ENCODE data around the gene CPSF4.

Gene CPSF4

GRCh38 chr7:99457050-99457649 is 18.4 kb downstream of the CPSF4 start:
- Histone ChIP-seq H3K4me1 (ENCODE audit: low read depth, poor library complexity, severe bottlenecking) (no peaks in the 10 kb centered on the region), H3K4me3 (IDR thresholded peaks at IDR 0.05; ENCODE audit: insufficient read depth, low read depth, low read length) (no peak overlapping the region), H3K27me3 (ENCODE audit: insufficient read depth, low read depth) (no peaks in the 10 kb centered on the region), H3K36me3 (ENCODE audit: insufficient read depth) (peaks cover 3% of the 10 kb centered on the region; the same call in 1 of the 2 replicates), H3K4me2 (no peak overlapping the region), H2AFZ (ENCODE audit: low read depth) (no peak overlapping the region), H3K9ac (no peak overlapping the region), H3K79me2 (ENCODE audit: insufficient read depth, low read depth) (peaks cover 39% of the 10 kb centered on the region), H4K20me1 (ENCODE audit: insufficient read depth) (peaks cover 16% of the 10 kb centered on the region; the same call in 1 of the 2 replicates), H3K27ac (no peak overlapping the region)
- TF ChIP-seq CTCF (conservative IDR thresholded peaks at IDR 0.05; ENCODE audit: low read depth, low read length): no peak

- H3K9ac ChIP-seq: no peak overlapping the region
- peaks cover 46% of the 10 kb centered on the region for H3K79me2 ChIP-seq (ENCODE audit: insufficient read depth, low read depth)
- no peaks in the 10 kb centered on the region for H3K4me1 ChIP-seq (ENCODE audit: low read depth, poor library complexity, severe bottlenecking)
- no peak overlapping the region for H2AFZ ChIP-seq (ENCODE audit: low read depth)
- H3K4me2 ChIP-seq: no peak overlapping the region
- H3K27ac ChIP-seq: no peak overlapping the region
- H4K20me1 ChIP-seq (ENCODE audit: insufficient read depth): peaks cover 16% of the 10 kb centered on the region; the same call in 1 of the 2 replicates
- H3K27me3 ChIP-seq (ENCODE audit: insufficient read depth, low read depth): no peaks in the 10 kb centered on the region
- no peak overlapping the region for H3K4me3 ChIP-seq (IDR thresholded peaks at IDR 0.05; ENCODE audit: insufficient read depth, low read depth, low read length)
- H3K36me3 ChIP-seq (ENCODE audit: insufficient read depth): peaks cover 3% of the 10 kb centered on the region; the same call in 1 of the 2 replicates
- TF ChIP-seq CTCF (conservative IDR thresholded peaks at IDR 0.05; ENCODE audit: low read depth, low read length): no peak
Observed at GRCh38 chr7:99457650-99458493, 19.1 kb downstream of the CPSF4 start.

GRCh38 chr7:99459087-99459486 is 20.3 kb downstream of the CPSF4 start:
- no peaks in the 10 kb centered on the region for H3K27me3 ChIP-seq (ENCODE audit: insufficient read depth, low read depth)
- no peak overlapping the region for H3K9ac ChIP-seq
- H2AFZ ChIP-seq (ENCODE audit: low read depth): no peak overlapping the region
- peak; percentile 68 for TF ChIP-seq CTCF (conservative IDR thresholded peaks at IDR 0.05; ENCODE audit: low read depth, low read length)
- peaks cover 16% of the 10 kb centered on the region; the same call in 1 of the 2 replicates for H4K20me1 ChIP-seq (ENCODE audit: insufficient read depth)
- H3K4me2 ChIP-seq: no peak overlapping the region
- peaks cover 4% of the 10 kb centered on the region for H3K4me1 ChIP-seq (ENCODE audit: low read depth, poor library complexity, severe bottlenecking)
- H3K79me2 ChIP-seq (ENCODE audit: insufficient read depth, low read depth): peaks cover 58% of the 10 kb centered on the region
- H3K36me3 ChIP-seq (ENCODE audit: insufficient read depth): peaks cover 3% of the 10 kb centered on the region; the same call in 1 of the 2 replicates
- no peak overlapping the region; the same call in 1 of the 2 replicates for H3K27ac ChIP-seq
- H3K4me3 ChIP-seq (IDR thresholded peaks at IDR 0.05; ENCODE audit: insufficient read depth, low read depth, low read length): no peak overlapping the region

DNA sequence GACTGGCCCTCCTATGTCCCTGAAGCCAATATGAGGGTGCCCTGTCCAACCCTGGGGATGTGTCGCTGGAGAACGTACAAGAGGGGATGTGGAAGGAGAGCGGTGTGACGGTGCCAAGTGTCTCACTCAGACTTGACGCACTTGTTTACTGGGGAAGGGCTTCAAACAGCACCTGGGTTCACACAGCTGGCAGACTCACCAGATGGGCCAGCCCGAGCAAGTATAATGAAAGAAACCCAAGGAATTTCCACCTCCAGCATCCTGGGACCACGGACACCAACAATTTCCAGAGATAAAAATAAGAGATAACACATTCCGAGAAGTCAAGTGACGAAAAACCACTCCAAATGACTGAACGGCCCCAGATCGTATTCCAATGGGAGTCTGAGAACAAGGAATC is 21.9 kb downstream of the CPSF4 start:
- Histone ChIP-seq H3K27ac (no peak overlapping the region), H3K4me2 (no peak overlapping the region), H3K79me2 (ENCODE audit: insufficient read depth, low read depth) (peaks cover 74% of the 10 kb centered on the region), H4K20me1 (ENCODE audit: insufficient read depth) (peaks cover 16% of the 10 kb centered on the region; the same call in 1 of the 2 replicates), H3K27me3 (ENCODE audit: insufficient read depth, low read depth) (no peaks in the 10 kb centered on the region), H3K9ac (no peak overlapping the region), H3K36me3 (ENCODE audit: insufficient read depth) (peaks cover 3% of the 10 kb centered on the region; the same call in 1 of the 2 replicates), H3K4me3 (IDR thresholded peaks at IDR 0.05; ENCODE audit: insufficient read depth, low read depth, low read length) (no peak overlapping the region), H2AFZ (ENCODE audit: low read depth) (no peak overlapping the region), H3K4me1 (ENCODE audit: low read depth, poor library complexity, severe bottlenecking) (peaks cover 14% of the 10 kb centered on the region)
- no peak for TF ChIP-seq CTCF (conservative IDR thresholded peaks at IDR 0.05; ENCODE audit: low read depth, low read length)
